Endothelial cell of umbilical vein (primary cell): ENCODE measurements around the gene GIMAP6.

Experiments used
- CTCF ChIP-seq, 2 donors: IDR thresholded peaks; 1 replicate in 1 of 2; 2 replicates in 1 of 2; pipeline ENCODE4 v1.5.1; 2011; ENCODE audit warnings: low read length in 2 of 2, mild to moderate bottlenecking in 2 of 2, moderate library complexity in 2 of 2, control low read depth in 1 of 2, inconsistent platforms in 1 of 2, low read depth in 1 of 2; ENCODE audit not compliant: insufficient read depth in 1 of 2; ENCODE audit errors: extremely low read depth in 1 of 2
- EZH2 ChIP-seq: IDR thresholded peaks from 2 replicates; pipeline ENCODE4 v1.6.1; 2012; ENCODE audit warnings: borderline replicate concordance, low read depth, mild to moderate bottlenecking, moderate library complexity, low read length, inconsistent platforms; ENCODE audit not compliant: severe bottlenecking
- GATA2 ChIP-seq: IDR thresholded peaks from 2 replicates; pipeline ENCODE4 v1.7.0; 2011; ENCODE audit warnings: low read depth, mild to moderate bottlenecking, moderate library complexity, mixed read lengths, low read length; ENCODE audit not compliant: insufficient read length, insufficient read depth
- JUN ChIP-seq: IDR thresholded peaks from 2 replicates; pipeline ENCODE4 v1.6.1; 2011; ENCODE audit warnings: borderline replicate concordance, low read depth; ENCODE audit not compliant: insufficient read length, insufficient read depth
- MAX ChIP-seq: IDR thresholded peaks from 2 replicates; pipeline ENCODE4 v1.6.1; 2011; ENCODE audit not compliant: insufficient read depth, insufficient read length
- MYC ChIP-seq: IDR thresholded peaks from one replicate; pipeline ENCODE4 v1.6.1; 2011; ENCODE audit warnings: mild to moderate bottlenecking, low read depth, low read length
- POLR2A ChIP-seq: IDR thresholded peaks from 2 replicates; pipeline ENCODE4 v1.6.1; 2012; ENCODE audit warnings: low read depth, mild to moderate bottlenecking, control low read depth, low read length
- POLR2AphosphoS5 ChIP-seq: IDR thresholded peaks from 2 replicates; pipeline ENCODE4 v1.6.1; 2012; ENCODE audit warnings: low read depth, mild to moderate bottlenecking, control low read depth, low read length, moderate library complexity; ENCODE audit not compliant: insufficient read depth

GRCh38 chr7:150631084-150631826 is 930 bp downstream of the GIMAP6 start:
- TF ChIP-seq POLR2AphosphoS5 (peak; percentile 49), GATA2 (peak; percentile 26), CTCF (IDR thresholded peaks at IDR 0.05; ENCODE audit: extremely low read depth in 1 of 2, insufficient read depth in 1 of 2, low read depth in 1 of 2, low read length in 2 of 2) (no peak), POLR2A (peak; percentile 22), EZH2 (no peak), MAX (no peak), JUN (no peak), MYC (no peak)
